Suprapubic skin (tissue), 3 donors: Measurements from ENCODE around the gene PTPN1.

Source experiments
- POLR2A ChIP-seq, 2 donors: fragments of 450-650 bp; IDR thresholded peaks; one replicate each; pipeline ENCODE4 v1.6.1; 2017; ENCODE audit warnings: antibody characterized with exemption in 2 of 2, mild to moderate bottlenecking in 2 of 2, moderate library complexity in 2 of 2
- TF ChIP-seq, protein P1 (sequence below), 2 donors: fragments of 200-600 bp in 1 of 2; fragments of 450-650 bp in 1 of 2; sonication (generic) in 1 of 2; IDR thresholded peaks; one replicate each; pipeline ENCODE4 v1.5.1; 2016 to 2019; ENCODE audit warnings: antibody characterized with exemption in 2 of 2, mild to moderate bottlenecking in 1 of 2, moderate library complexity in 1 of 2

DNA sequence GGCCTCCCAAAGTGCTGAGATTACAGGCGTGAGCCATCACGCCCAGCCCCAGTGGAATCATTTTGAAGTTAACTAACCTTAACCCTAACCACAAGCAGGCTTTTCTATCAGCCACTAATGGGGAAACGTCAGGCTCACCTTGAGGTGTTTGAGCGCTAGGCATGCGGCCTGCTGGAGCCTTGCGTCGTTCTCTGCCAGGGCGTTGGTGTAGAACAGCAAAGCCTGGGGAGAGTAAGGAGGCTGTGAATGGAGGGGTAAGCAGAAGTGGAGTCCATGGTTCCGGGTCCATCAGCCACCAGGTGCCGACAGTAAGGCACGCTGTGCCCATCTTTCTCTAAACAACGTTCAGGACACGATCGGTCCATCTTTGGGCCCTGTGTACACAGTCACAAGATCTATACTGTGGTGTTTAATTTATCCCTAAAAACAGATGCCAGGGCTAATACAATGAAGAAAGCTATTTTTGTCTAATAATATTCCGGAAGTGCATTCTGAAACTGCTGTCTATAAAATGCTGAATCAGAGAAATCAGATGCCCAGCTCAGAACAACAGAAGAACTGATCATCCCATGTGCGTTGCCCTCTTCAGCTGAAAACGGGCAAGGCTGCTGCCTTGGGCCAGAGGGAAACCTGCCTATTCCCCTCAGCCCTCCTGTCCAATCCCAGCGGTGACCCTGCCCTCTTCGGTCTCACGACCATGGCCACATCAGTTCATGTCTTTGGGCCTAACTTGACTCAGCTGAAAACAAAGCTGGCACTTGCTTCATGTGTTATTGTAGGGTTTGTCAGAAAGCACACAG is 79.6 kb downstream of the PTPN1 start:
- TF ChIP-seq, protein P1, sequence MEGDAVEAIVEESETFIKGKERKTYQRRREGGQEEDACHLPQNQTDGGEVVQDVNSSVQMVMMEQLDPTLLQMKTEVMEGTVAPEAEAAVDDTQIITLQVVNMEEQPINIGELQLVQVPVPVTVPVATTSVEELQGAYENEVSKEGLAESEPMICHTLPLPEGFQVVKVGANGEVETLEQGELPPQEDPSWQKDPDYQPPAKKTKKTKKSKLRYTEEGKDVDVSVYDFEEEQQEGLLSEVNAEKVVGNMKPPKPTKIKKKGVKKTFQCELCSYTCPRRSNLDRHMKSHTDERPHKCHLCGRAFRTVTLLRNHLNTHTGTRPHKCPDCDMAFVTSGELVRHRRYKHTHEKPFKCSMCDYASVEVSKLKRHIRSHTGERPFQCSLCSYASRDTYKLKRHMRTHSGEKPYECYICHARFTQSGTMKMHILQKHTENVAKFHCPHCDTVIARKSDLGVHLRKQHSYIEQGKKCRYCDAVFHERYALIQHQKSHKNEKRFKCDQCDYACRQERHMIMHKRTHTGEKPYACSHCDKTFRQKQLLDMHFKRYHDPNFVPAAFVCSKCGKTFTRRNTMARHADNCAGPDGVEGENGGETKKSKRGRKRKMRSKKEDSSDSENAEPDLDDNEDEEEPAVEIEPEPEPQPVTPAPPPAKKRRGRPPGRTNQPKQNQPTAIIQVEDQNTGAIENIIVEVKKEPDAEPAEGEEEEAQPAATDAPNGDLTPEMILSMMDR (IDR thresholded peaks at IDR 0.05) = no peak
- no peak for TF ChIP-seq POLR2A (IDR thresholded peaks at IDR 0.05)
